Prostate gland (tissue), 2 donors: ENCODE results near the gene AFP.

ENCODE experiments used
- CTCF ChIP-seq, 4 experiments: fragments of 200-600 bp in 2 of 4; fragments of 450-650 bp in 2 of 4; sonication (generic) in 2 of 4; IDR thresholded peaks; 1 replicate in 3 of 4; 2 replicates in 1 of 4; pipeline ENCODE4 v1.5.1; 2016 to 2019; ENCODE audit warnings: antibody characterized with exemption in 4 of 4, mild to moderate bottlenecking in 2 of 4, moderate library complexity in 2 of 4
- POLR2A ChIP-seq: fragments of 450-650 bp; IDR thresholded peaks from one replicate; pipeline ENCODE4 v1.6.1; 2016; ENCODE audit warnings: antibody characterized with exemption, mild to moderate bottlenecking
- POLR2AphosphoS5 ChIP-seq: sonication (generic); formaldehyde crosslinking; IDR thresholded peaks from one replicate; pipeline ENCODE4 v1.6.1; 2017; ENCODE audit warnings: antibody characterized with exemption

- TF ChIP-seq POLR2A: no peak
- no peak for TF ChIP-seq CTCF (IDR thresholded peaks at IDR 0.05)
- no peak for TF ChIP-seq POLR2AphosphoS5
These were observed 895 bp downstream of the AFP start for GRCh38 chr4:73436674-73437557.
